ENCODE results near the gene ALPI. TPM values are rescaled to one million over a fixed set of nuclear protein-coding genes. Genes with fewer than 3 reads are reported as not detected.

ALPI gene
- total RNA-seq, 1 experiment from 2014 or later = not detected

DNA sequence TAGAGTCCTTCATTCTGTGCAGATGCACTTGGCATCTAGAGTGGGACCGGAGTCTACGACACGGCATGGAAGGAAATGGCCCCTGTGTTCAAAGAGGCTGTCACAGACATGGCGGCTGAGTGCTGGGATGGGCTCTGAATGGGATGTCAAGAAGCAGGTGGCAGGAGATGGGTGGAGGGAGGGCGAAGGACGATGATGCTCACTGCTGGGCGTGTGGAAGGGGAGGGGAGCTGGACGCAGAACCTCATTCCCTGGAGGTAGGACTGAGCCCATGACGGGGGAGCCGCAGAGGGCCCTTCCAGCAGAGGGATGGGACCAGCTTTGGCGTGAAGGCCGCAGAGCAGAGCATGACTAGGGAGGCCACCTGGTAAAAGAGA is 18.8 kb upstream of the ALPI start:
- BruUV-seq (replicated peaks) = no TSS peak
- H3K4me1 Mint-ChIP-seq (ENCODE audit: low read depth, unreplicated experiment) = no peaks in the 10 kb centered on the region
- TF ChIP-seq, protein P1, sequence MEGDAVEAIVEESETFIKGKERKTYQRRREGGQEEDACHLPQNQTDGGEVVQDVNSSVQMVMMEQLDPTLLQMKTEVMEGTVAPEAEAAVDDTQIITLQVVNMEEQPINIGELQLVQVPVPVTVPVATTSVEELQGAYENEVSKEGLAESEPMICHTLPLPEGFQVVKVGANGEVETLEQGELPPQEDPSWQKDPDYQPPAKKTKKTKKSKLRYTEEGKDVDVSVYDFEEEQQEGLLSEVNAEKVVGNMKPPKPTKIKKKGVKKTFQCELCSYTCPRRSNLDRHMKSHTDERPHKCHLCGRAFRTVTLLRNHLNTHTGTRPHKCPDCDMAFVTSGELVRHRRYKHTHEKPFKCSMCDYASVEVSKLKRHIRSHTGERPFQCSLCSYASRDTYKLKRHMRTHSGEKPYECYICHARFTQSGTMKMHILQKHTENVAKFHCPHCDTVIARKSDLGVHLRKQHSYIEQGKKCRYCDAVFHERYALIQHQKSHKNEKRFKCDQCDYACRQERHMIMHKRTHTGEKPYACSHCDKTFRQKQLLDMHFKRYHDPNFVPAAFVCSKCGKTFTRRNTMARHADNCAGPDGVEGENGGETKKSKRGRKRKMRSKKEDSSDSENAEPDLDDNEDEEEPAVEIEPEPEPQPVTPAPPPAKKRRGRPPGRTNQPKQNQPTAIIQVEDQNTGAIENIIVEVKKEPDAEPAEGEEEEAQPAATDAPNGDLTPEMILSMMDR (IDR thresholded peaks at IDR 0.05; ENCODE audit: unreplicated experiment) = no peak
- H3K9me3 Mint-ChIP-seq (ENCODE audit: low read depth, unreplicated experiment) = no peaks in the 10 kb centered on the region
- H3K27me3 Mint-ChIP-seq (ENCODE audit: unreplicated experiment) = peaks cover 16% of the 10 kb centered on the region
- no peaks in the 10 kb centered on the region for H3K36me3 Mint-ChIP-seq (ENCODE audit: insufficient read depth, unreplicated experiment)
- CTCF ChIA-PET = interaction anchor here (1.1 kb wide), 1 partner anchor 71 kb away, joined by 3 read pairs; no protein-coding TSS in a partner anchor
- intact Hi-C loops (cut with micrococcal nuclease; ENCODE audit: unreplicated experiment) = no loop called here
- H3K4me3 Mint-ChIP-seq (ENCODE audit: low read depth, unreplicated experiment) = no peak overlapping the region
- no peak for DNase-seq
- no peak overlapping the region for H3K27ac Mint-ChIP-seq (ENCODE audit: unreplicated experiment)

DNA sequence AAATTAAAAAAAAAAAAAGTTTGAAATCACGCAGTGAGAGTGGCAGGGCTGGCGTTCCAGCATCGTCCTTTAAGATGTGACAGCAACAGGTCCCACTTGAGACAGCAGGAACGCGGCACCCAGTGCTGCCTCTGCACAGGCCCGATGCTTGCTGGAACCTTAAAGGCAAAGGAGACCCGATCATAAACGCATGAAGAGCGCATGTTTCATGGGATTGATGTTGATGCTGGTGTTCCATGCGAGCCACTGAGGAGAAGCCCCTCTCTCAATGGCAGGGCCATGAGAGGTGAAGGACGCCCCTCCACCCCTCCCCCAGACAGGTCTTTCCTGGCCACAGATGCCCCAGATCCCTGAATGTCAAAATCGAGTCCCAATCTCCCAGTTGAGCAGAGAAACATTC is 17.9 kb upstream of the ALPI start:
- DNase-seq = no peak
- CTCF ChIA-PET = no interaction called here
- TF ChIP-seq, protein P1 (IDR thresholded peaks at IDR 0.05; ENCODE audit: unreplicated experiment) = no peak
- intact Hi-C loops (cut with micrococcal nuclease; ENCODE audit: unreplicated experiment) = no loop called here
- no TSS peak for BruUV-seq (replicated peaks)
- no peak overlapping the region for H3K27ac Mint-ChIP-seq (ENCODE audit: unreplicated experiment)
- H3K36me3 Mint-ChIP-seq (ENCODE audit: insufficient read depth, unreplicated experiment) = no peaks in the 10 kb centered on the region
- H3K9me3 Mint-ChIP-seq (ENCODE audit: low read depth, unreplicated experiment) = no peaks in the 10 kb centered on the region
- no peaks in the 10 kb centered on the region for H3K4me1 Mint-ChIP-seq (ENCODE audit: low read depth, unreplicated experiment)
- no peak overlapping the region for H3K4me3 Mint-ChIP-seq (ENCODE audit: low read depth, unreplicated experiment)
- peaks cover 16% of the 10 kb centered on the region for H3K27me3 Mint-ChIP-seq (ENCODE audit: unreplicated experiment)

DNA sequence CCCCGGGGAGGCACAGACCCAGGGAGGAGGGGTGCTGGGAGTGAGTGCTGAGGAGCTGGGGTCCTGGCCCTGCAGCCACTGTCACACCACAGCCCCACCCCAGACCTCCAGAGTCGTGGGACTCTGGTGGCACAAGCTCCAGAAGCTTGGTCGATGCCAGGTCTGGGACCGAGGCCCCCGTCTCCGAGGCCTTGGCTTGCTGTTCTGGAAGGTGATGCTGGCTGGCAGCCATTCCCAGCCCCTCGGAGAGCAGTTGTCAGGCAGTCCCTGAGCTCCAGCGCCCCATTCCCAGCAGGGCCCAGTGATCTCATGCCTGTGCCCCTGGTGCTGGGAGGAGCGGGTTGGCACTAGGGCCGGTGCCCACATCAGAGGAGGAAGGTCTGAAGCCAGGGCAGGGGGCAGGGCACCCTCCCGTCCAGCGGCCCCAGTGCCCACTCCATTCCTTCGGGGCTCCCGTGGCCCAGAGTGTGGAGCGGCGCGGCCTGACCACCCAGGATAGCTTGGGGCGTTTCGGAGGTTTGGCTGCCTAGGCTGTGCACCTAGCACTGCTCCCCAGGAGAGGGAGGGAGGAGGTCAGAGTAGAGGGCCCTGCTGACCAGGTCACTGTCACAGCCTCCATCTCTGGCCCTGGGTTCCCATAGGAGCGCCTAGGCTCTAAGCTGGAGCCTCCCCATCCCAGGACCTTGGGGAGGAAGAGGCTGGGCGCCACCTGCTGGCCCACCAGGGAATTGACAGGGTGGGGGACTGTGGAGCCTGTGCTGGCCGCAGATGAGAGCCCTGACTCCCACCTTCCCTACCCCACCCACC is 16.8 kb upstream of the ALPI start:
- CTCF ChIA-PET = interaction anchor here (0.5 to 1.1 kb wide), 5 partner anchors 53 to 514 kb away, joined by 3 to 9 read pairs (median 5); no protein-coding TSS in a partner anchor
- Mint-ChIP-seq H3K27ac (ENCODE audit: unreplicated experiment) (no peak overlapping the region), H3K4me3 (ENCODE audit: low read depth, unreplicated experiment) (no peak overlapping the region), H3K27me3 (ENCODE audit: unreplicated experiment) (peaks cover 16% of the 10 kb centered on the region), H3K36me3 (ENCODE audit: insufficient read depth, unreplicated experiment) (no peaks in the 10 kb centered on the region), H3K9me3 (ENCODE audit: low read depth, unreplicated experiment) (no peaks in the 10 kb centered on the region), H3K4me1 (ENCODE audit: low read depth, unreplicated experiment) (no peaks in the 10 kb centered on the region)
- TF ChIP-seq, protein P1 (IDR thresholded peaks at IDR 0.05; ENCODE audit: unreplicated experiment) = peak; percentile 88
- intact Hi-C loops (cut with micrococcal nuclease; ENCODE audit: unreplicated experiment) = no loop called here
- peak; percentile 74 for DNase-seq
- no TSS peak for BruUV-seq (replicated peaks)

DNA sequence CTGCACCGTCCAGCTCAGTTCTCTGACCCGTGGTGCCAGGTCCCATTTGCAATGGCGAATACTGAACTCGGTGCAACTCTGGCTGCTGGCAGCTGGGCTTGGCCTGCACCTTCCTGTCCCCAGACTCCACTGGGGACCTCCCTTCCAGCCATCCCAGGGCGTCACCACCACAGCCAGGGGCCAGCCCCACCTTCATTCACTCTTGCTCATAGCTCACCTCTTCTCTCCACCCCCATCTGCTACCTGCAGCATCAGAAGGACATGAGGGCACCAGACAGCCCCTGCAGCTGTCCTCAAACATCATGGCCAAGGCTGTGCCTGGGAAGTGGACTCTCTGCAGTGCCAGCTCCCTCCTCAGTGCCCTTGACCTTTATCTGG is 16.2 kb upstream of the ALPI start:
- no TSS peak for BruUV-seq (replicated peaks)
- peaks cover 16% of the 10 kb centered on the region for H3K27me3 Mint-ChIP-seq (ENCODE audit: unreplicated experiment)
- no peak overlapping the region for H3K4me3 Mint-ChIP-seq (ENCODE audit: low read depth, unreplicated experiment)
- CTCF ChIA-PET = interaction anchor here (0.8 to 1.1 kb wide), 4 partner anchors 54 to 514 kb away, joined by 3 to 9 read pairs (median 6); no protein-coding TSS in a partner anchor
- H3K9me3 Mint-ChIP-seq (ENCODE audit: low read depth, unreplicated experiment) = no peaks in the 10 kb centered on the region
- TF ChIP-seq, protein P1 (IDR thresholded peaks at IDR 0.05; ENCODE audit: unreplicated experiment) = no peak
- H3K36me3 Mint-ChIP-seq (ENCODE audit: insufficient read depth, unreplicated experiment) = no peaks in the 10 kb centered on the region
- no peak for DNase-seq
- H3K27ac Mint-ChIP-seq (ENCODE audit: unreplicated experiment) = no peak overlapping the region
- intact Hi-C loops (cut with micrococcal nuclease; ENCODE audit: unreplicated experiment) = loop anchor here (2.0 to 5.0 kb wide), 2 partner anchors 92 to 533 kb away; no protein-coding TSS in a partner anchor
- no peaks in the 10 kb centered on the region for H3K4me1 Mint-ChIP-seq (ENCODE audit: low read depth, unreplicated experiment)

Measured in Calu3 (cell line).